SK-N-SH (cell line): ENCODE measurements around the gene ABCC4. TPM values are rescaled to one million over a fixed set of nuclear protein-coding genes. Genes with fewer than 3 reads are reported as not detected.

Experiments used
- CTCF ChIA-PET: fragments of 300-600, 350-600 bp; formaldehyde crosslinking; extraction: SDS; loops from one replicate; lab custom pipeline; 2021; lab: Yijun Ruan, JAX
- POLR2A ChIA-PET: fragments of 350-600 bp; sonication (Branson Sonifier 250); formaldehyde crosslinking; extraction: SDS; loops from one replicate; lab custom pipeline; 2020; ENCODE audit warnings: antibody characterized with exemption, inconsistent platforms; lab: Yijun Ruan, JAX
- DNase-seq: peaks from one replicate; pipeline ENCODE4 v3.0.0; 2012
- H2AFZ ChIP-seq: fragments of 200-600 bp; sonication (generic); 2 replicates; pipeline ENCODE4 v1.8.1; 2016; ENCODE audit warnings: antibody characterized with exemption, mild to moderate bottlenecking, low read depth
- H3F3A ChIP-seq: fragments of 200-600 bp; sonication (generic); replicated peaks from 2 replicates; pipeline ENCODE3; 2016; ENCODE audit warnings: antibody characterized with exemption, mild to moderate bottlenecking; ENCODE audit not compliant: insufficient read depth
- H3K27ac ChIP-seq, 2 experiments: fragments of 200-500 bp in 1 of 2; fragments of 200-600 bp in 1 of 2; sonication (Bioruptor generic) in 1 of 2; sonication (generic), shearing (Covaris generic) in 1 of 2; 2 replicates each; pipeline versions ENCODE4 v1.5.1 to v1.6.1; 2014 to 2016; ENCODE audit warnings: low read depth in 2 of 2, inconsistent platforms in 1 of 2, low read length in 1 of 2, mild to moderate bottlenecking in 1 of 2, mixed read lengths in 1 of 2
- H3K27me3 ChIP-seq: fragments of 200-600 bp; sonication (generic), shearing (Covaris generic); 2 replicates; pipeline ENCODE4 v1.6.1; 2016; ENCODE audit warnings: mixed run types; ENCODE audit not compliant: insufficient read depth
- H3K36me3 ChIP-seq, 2 experiments: fragments of 200-500 bp in 1 of 2; fragments of 200-600 bp in 1 of 2; sonication (Bioruptor generic) in 1 of 2; sonication (generic) in 1 of 2; replicated peaks in 1 of 2; 2 replicates each; pipeline versions ENCODE3 to v1.5.1; 2014 to 2016; ENCODE audit warnings: low read length in 1 of 2, mild to moderate bottlenecking in 1 of 2; ENCODE audit not compliant: insufficient read depth in 2 of 2, control insufficient read depth in 1 of 2
- H3K4me1 ChIP-seq, 2 experiments: fragments of 200-500 bp in 1 of 2; fragments of 200-600 bp in 1 of 2; sonication (Bioruptor generic) in 1 of 2; sonication (generic), shearing (Covaris generic) in 1 of 2; 2 replicates each; pipeline versions ENCODE4 v1.5.1 to v1.6.1; 2014 to 2016; ENCODE audit warnings: low read depth in 1 of 2, low read length in 1 of 2, mixed run types in 1 of 2; ENCODE audit not compliant: insufficient read depth in 2 of 2, control insufficient read depth in 1 of 2
- H3K4me2 ChIP-seq: fragments of 200-600 bp; sonication (generic), shearing (Covaris generic); 2 replicates; pipeline ENCODE4 v1.6.1; 2017; ENCODE audit warnings: mixed run types
- H3K4me3 ChIP-seq, 2 experiments: fragments of 200-500 bp in 1 of 2; fragments of 200-600 bp in 1 of 2; sonication (Bioruptor generic) in 1 of 2; sonication (generic), shearing (Covaris generic) in 1 of 2; 2 replicates each; pipeline versions ENCODE4 v1.5.1 to v1.8.1; 2014 to 2016; ENCODE audit warnings: low read depth in 2 of 2, inconsistent platforms in 1 of 2, low read length in 1 of 2, mild to moderate bottlenecking in 1 of 2, mixed read lengths in 1 of 2, moderate library complexity in 1 of 2
- H3K79me2 ChIP-seq: fragments of 200-600 bp; sonication (generic); 2 replicates; pipeline ENCODE4 v1.8.1; 2017; ENCODE audit warnings: mild to moderate bottlenecking; ENCODE audit not compliant: insufficient read depth
- H3K9ac ChIP-seq: fragments of 200-600 bp; sonication (generic); 2 replicates; pipeline ENCODE4 v1.6.1; 2017; ENCODE audit warnings: mixed run types
- H3K9me2 ChIP-seq: fragments of 200-600 bp; sonication (generic); 2 replicates; pipeline ENCODE4 v1.6.1; 2017; ENCODE audit warnings: mixed run types
- H3K9me3 ChIP-seq: fragments of 200-600 bp; sonication (generic); 2 replicates; pipeline ENCODE4 v1.6.1; 2017; ENCODE audit warnings: mixed run types, mild to moderate bottlenecking, moderate library complexity
- H4K20me1 ChIP-seq: fragments of 200-600 bp; sonication (generic); 2 replicates; pipeline ENCODE4 v1.6.1; 2017; ENCODE audit warnings: mild to moderate bottlenecking, mixed run types; ENCODE audit not compliant: insufficient read depth
- CTCF ChIP-seq: fragments of 200-600 bp; sonication (generic); IDR thresholded peaks from 2 replicates; pipeline ENCODE4 v1.6.1; 2017; ENCODE audit warnings: antibody characterized with exemption, mild to moderate bottlenecking, moderate library complexity
- EZH2phosphoT487 ChIP-seq: fragments of 200-600 bp; sonication (generic); IDR thresholded peaks from 2 replicates; pipeline ENCODE4 v1.6.1; 2017; ENCODE audit warnings: low read depth, mixed run types, mild to moderate bottlenecking, antibody characterized with exemption, moderate library complexity, borderline replicate concordance
- FOXM1 ChIP-seq: IDR thresholded peaks from 2 replicates; pipeline ENCODE4 v1.4.0; 2012; ENCODE audit warnings: low read depth, mild to moderate bottlenecking
- GATA2 ChIP-seq: sonication (generic); formaldehyde crosslinking; IDR thresholded peaks from 2 replicates; pipeline ENCODE4 v1.5.0; 2020; ENCODE audit warnings: mild to moderate bottlenecking, missing genetic modification reagents
- JUND ChIP-seq: IDR thresholded peaks from 2 replicates; pipeline ENCODE4 v1.4.0; 2012
- MEF2A ChIP-seq: IDR thresholded peaks from 2 replicates; pipeline ENCODE4 v1.4.0; 2012; ENCODE audit warnings: low read depth, borderline replicate concordance
- POLR2AphosphoS5 ChIP-seq: IDR thresholded peaks from 2 replicates; pipeline ENCODE4 v1.6.1; 2012; ENCODE audit warnings: low read depth, low read length
- TCF12 ChIP-seq: IDR thresholded peaks from 2 replicates; pipeline ENCODE4 v1.4.0; 2012
- TEAD4 ChIP-seq: IDR thresholded peaks from 2 replicates; pipeline ENCODE4 v1.4.0; 2012; ENCODE audit warnings: mild to moderate bottlenecking, borderline replicate concordance; ENCODE audit not compliant: insufficient read depth
- YY1 ChIP-seq: IDR thresholded peaks from 2 replicates; pipeline ENCODE4 v1.4.0; 2012; ENCODE audit warnings: low read depth, mild to moderate bottlenecking
- WGBS: methylation state at CpG from one replicate; pipeline ENCODE4 v1.1.6; 2017; ENCODE audit warnings: low lambda C conversion rate; 5-methylcytosine and 5-hydroxymethylcytosine counted together
- polyA plus RNA-seq, 3 experiments: library from polyadenylated mRNA; depleted of rRNA; stranded (reverse); fragments of >200 nt; gene quantifications; 2 replicates each; pipeline ENCODE4 v1.2.3, GENCODE V29; 2012
- TF ChIP-seq, protein P1 (sequence below): IDR thresholded peaks from 2 replicates; pipeline ENCODE4; 2012
- TF ChIP-seq, protein P2 (sequence below): IDR thresholded peaks from 2 replicates; pipeline ENCODE4 v1.4.0; 2012; ENCODE audit warnings: low read depth, borderline replicate concordance

ABCC4 gene
- polyA plus RNA-seq, 1 of the 3 experiments (the other 2 are of a cell fraction): 7.8 TPM

DNA sequence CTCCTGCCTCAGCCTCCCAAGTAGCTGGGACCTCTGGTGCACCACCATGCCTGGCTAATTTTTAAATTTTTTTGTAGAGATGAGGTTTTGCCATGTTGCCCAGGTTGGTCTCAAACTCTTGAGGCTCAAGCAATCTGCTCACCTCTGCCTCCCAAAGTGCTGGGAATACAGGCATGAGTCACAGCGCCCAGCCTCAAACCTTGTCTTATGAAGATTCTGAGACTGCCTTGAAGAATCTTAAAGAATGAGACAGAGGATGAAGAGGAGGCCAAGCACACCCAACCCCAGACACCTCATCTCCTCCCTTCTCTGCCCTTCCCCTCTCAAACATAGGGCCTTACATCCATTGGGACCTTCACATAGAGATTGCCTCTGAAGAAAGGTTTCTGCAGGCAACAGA, 179.7 kb downstream of the ABCC4 start (continued):
- TF ChIP-seq CTCF (no peak), EZH2phosphoT487 (no peak), MEF2A (no peak), TEAD4 (no peak), YY1 (no peak), GATA2 (CRISPR knock-in tag) (no peak)
- TF ChIP-seq, protein P1, sequence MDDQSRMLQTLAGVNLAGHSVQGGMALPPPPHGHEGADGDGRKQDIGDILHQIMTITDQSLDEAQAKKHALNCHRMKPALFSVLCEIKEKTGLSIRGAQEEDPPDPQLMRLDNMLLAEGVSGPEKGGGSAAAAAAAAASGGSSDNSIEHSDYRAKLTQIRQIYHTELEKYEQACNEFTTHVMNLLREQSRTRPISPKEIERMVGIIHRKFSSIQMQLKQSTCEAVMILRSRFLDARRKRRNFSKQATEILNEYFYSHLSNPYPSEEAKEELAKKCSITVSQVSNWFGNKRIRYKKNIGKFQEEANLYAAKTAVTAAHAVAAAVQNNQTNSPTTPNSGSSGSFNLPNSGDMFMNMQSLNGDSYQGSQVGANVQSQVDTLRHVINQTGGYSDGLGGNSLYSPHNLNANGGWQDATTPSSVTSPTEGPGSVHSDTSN: no peak
- TF ChIP-seq, protein P2, sequence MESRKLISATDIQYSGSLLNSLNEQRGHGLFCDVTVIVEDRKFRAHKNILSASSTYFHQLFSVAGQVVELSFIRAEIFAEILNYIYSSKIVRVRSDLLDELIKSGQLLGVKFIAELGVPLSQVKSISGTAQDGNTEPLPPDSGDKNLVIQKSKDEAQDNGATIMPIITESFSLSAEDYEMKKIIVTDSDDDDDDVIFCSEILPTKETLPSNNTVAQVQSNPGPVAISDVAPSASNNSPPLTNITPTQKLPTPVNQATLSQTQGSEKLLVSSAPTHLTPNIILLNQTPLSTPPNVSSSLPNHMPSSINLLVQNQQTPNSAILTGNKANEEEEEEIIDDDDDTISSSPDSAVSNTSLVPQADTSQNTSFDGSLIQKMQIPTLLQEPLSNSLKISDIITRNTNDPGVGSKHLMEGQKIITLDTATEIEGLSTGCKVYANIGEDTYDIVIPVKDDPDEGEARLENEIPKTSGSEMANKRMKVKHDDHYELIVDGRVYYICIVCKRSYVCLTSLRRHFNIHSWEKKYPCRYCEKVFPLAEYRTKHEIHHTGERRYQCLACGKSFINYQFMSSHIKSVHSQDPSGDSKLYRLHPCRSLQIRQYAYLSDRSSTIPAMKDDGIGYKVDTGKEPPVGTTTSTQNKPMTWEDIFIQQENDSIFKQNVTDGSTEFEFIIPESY: no peak

GRCh38 chr13:95120650-95121049, 180.6 kb downstream of the ABCC4 start:
- Histone ChIP-seq H3F3A (peaks cover 3% of the 10 kb centered on the region), H4K20me1 (no peaks in the 10 kb centered on the region), H3K79me2 (no peaks in the 10 kb centered on the region), H3K4me2 (no peak overlapping the region), H3K27me3 (no peaks in the 10 kb centered on the region)
- POLR2A ChIA-PET: no interaction called here
- 100% methylated on average over 2 of the region's 2 CpGs for WGBS
- TF ChIP-seq POLR2AphosphoS5 (no peak), TCF12 (no peak), FOXM1 (no peak), JUND (no peak)
- TF ChIP-seq, all 33 proteins: peak for 0
- Histone ChIP-seq H2AFZ (no peak overlapping the region), H3K9me2 (no peaks in the 10 kb centered on the region), H3K4me3 (no peak overlapping the region), H3K36me3 (peaks cover 0 to 4% of the 10 kb centered on the region in 2 experiments), H3K9ac (no peak overlapping the region), H3K9me3 (no peaks in the 10 kb centered on the region), H3K27ac (no peak overlapping the region), H3K4me1 (no peaks in the 10 kb centered on the region)
- CTCF ChIA-PET: no interaction called here
- DNase-seq: no peak
